GM18951 (cell line): ENCODE results near the gene GRIK4.

Experiments
- POLR2A ChIP-seq: IDR thresholded peaks from 4 replicates; pipeline ENCODE4 v1.6.1; 2011; ENCODE audit warnings: mild to moderate bottlenecking; ENCODE audit not compliant: insufficient read length, insufficient read depth; ENCODE audit errors: extremely low read depth
- in situ Hi-C: fragments of 300-500 bp; cut with MboI; formaldehyde crosslinking; loops from one replicate; pipeline ENCODE4 v1.12.0; 2022; ENCODE audit warnings: low sequenced_read_pairs, mixed read lengths, inconsistent platforms; ENCODE audit not compliant: unreplicated experiment

GRIK4 gene

DNA sequence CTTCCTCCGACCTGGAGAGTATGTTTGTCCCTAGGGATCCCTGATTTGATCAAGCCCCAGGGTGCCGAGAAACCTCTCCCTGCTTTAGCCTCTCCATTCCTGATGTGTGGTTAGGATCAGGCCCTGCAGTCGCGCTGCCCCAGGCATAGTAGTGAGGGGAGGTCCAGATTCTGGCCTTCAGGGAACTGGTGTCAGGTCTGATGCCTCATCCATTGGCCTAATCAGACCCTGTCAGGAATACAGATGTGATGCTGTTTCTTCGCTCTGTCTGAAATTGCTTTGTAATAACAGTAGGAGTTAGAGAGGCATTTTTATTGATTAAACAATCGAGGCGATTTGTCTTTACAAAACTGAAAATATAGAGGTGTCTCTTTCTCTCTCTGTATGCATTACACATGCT is 75.2 kb downstream of the GRIK4 start:
- in situ Hi-C loops, result no loop called here

GRCh38 chr11:120587299-120587698 is 75.8 kb downstream of the GRIK4 start:
- no peak for TF ChIP-seq POLR2A
- in situ Hi-C loops, result no loop called here

More for the DNA sequence above, 75.2 kb downstream of the GRIK4 start:
- TF ChIP-seq POLR2A, result no peak

DNA sequence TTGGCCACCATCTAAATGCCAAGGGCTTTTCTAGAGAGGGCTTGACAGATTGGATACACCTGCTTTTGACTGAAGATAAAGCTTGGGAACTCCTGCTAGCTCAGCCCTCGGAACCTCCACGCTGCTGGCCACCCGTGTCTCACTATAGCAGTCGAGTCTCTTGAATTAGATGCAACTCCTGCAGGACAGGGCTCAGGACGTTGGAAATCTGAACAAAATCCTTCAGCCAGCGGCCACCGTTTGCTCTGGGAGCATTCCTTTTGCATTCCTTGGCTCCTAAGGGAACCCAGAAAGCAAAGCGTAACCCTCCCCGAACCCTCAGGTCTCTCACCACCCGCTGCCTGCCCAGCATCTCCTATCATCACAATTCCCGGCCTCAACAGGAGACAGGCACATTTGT is 77.8 kb downstream of the GRIK4 start:
- no peak for TF ChIP-seq POLR2A

GRCh38 chr11:120590472-120590871 is 78.9 kb downstream of the GRIK4 start:
- no peak for TF ChIP-seq POLR2A
- in situ Hi-C loops, result no loop called here

More for the DNA sequence above, 77.8 kb downstream of the GRIK4 start:
- in situ Hi-C loops, result no loop called here

GRCh38 chr11:120594746-120595145 is 83.2 kb downstream of the GRIK4 start:
- TF ChIP-seq POLR2A, result no peak
- in situ Hi-C loops, result no loop called here

GRCh38 chr11:120595557-120595956 is 84.0 kb downstream of the GRIK4 start:
- no peak for TF ChIP-seq POLR2A
- in situ Hi-C loops, result no loop called here

- TF ChIP-seq POLR2A, result no peak
- in situ Hi-C loops, result no loop called here
Measured at GRCh38 chr11:120597250-120598215, 86.0 kb downstream of the GRIK4 start.

GRCh38 chr11:120598517-120599257 is 87.1 kb downstream of the GRIK4 start:
- in situ Hi-C loops, result no loop called here
- TF ChIP-seq POLR2A, result no peak

DNA sequence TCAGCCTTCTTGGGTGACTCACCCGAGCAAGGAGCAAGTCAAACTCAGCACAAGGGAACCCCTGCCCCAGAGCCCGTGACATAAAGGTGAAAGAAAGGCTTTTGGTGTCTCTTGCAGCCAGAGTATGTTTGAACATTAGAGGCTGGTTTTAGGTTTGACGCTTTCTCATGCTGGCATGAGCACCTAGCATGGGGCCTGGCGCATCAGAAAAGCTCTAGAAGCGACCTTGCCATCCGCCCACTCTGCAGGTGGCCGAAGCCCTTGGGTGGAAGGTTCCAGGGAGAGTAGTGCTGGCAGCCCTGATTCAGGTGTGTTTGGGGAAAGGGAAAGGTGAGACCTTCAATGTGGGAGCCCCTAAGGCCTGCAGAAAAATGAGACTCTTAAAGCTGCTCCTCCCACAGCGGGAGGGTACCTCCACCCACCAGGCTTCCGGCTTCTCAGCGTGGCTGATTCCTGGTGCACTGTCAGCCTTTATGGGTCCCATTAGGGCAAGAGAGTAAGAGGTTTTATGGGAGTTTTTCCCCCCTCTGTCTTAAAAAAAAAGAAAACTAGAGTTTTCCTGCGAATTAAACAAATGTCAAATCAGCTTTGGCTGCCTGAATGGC is 88.4 kb downstream of the GRIK4 start:
- in situ Hi-C loops, result no loop called here
- TF ChIP-seq POLR2A, result no peak

- in situ Hi-C loops, result no loop called here
- TF ChIP-seq POLR2A, result no peak
Measured at GRCh38 chr11:120601536-120601935, 90.0 kb downstream of the GRIK4 start.

DNA sequence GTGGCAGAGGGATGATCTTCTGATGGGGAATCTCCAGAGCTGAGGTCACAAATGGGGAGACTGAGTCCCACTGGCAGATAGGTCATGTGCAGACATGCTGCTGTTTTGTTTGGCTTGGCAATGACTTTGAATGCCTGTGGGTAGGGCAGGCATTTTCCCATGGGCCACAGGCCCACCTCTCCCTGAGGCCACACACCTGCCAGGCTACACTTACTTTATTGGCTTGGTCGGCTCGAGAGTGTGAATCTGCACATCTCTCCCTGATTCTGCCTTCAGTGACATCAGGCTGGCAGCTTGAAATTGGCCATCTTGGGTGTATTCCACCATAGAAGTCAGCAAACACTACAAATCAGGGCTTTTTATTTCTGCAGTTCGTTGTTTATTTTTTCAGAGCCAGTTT is 91.5 kb downstream of the GRIK4 start:
- in situ Hi-C loops, result no loop called here
- no peak for TF ChIP-seq POLR2A

DNA sequence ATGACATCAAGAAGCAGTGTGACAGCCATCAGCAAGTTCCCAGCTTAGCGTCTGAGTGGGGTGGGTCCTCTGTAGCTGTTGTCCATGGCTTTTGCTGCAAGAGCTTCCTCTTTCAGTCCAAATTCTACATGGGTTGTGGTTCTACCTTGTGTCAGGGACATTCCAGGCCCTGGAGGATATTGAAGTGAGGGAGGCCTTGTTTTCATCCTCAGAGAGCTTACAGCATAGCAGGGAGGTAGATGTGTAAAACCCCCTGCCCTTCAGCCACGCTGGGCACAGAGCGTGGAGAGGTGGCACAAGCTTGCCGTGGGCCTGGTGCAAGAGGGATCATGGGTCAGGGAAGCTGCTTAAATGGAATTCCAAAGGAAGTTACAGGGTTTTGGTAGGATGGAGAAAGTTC is 93.9 kb downstream of the GRIK4 start:
- no peak for TF ChIP-seq POLR2A
- in situ Hi-C loops, result no loop called here
